Calu3 (cell line): ENCODE measurements around the gene SH3RF3. TPM values are rescaled to one million over a fixed set of nuclear protein-coding genes. Genes with fewer than 3 reads are reported as not detected.

Experiments used
- BruUV-seq: library from RNA; stranded (reverse); fragments of 400-500 nt; replicated peaks from 2 replicates; lab custom pipeline; 2021; lab: Mats Ljungman, UMichigan
- CTCF ChIA-PET: fragments of 300-600 bp; sonication (Branson Sonifier 250); formaldehyde crosslinking; loops from one replicate; lab custom pipeline; 2022; ENCODE audit warnings: antibody characterized with exemption; lab: Charles Lee
- DNase-seq: peaks from one replicate; pipeline ENCODE4 v3.0.0; 2022
- H3K27ac Mint-ChIP-seq: one replicate; pipeline ENCODE4 v1.8.0; 2022; ENCODE audit warnings: mixed read lengths; ENCODE audit not compliant: unreplicated experiment
- H3K27me3 Mint-ChIP-seq: one replicate; pipeline ENCODE4 v1.8.0; 2022; ENCODE audit warnings: mixed read lengths; ENCODE audit not compliant: unreplicated experiment
- H3K36me3 Mint-ChIP-seq: one replicate; pipeline ENCODE4 v1.8.0; 2022; ENCODE audit warnings: mild to moderate bottlenecking, moderate library complexity, mixed read lengths; ENCODE audit not compliant: insufficient read depth, unreplicated experiment
- H3K4me1 Mint-ChIP-seq: one replicate; pipeline ENCODE4 v1.8.0; 2022; ENCODE audit warnings: mild to moderate bottlenecking, low read depth, mixed read lengths; ENCODE audit not compliant: unreplicated experiment
- H3K4me3 Mint-ChIP-seq: one replicate; pipeline ENCODE4 v1.8.0; 2022; ENCODE audit warnings: mild to moderate bottlenecking, low read depth, moderate library complexity, mixed read lengths; ENCODE audit not compliant: unreplicated experiment
- H3K9me3 Mint-ChIP-seq: one replicate; pipeline ENCODE4 v1.8.0; 2022; ENCODE audit warnings: low read depth, mixed read lengths; ENCODE audit not compliant: unreplicated experiment
- intact Hi-C: fragments of 100-400 bp; cut with micrococcal nuclease; formaldehyde crosslinking; loops from one replicate; pipeline ENCODE4 v1.10.0; 2022; ENCODE audit not compliant: unreplicated experiment
- total RNA-seq: library from RNA; stranded (reverse); gene quantifications from 2 replicates; pipeline ENCODE4 v1.2.3, GENCODE V29; 2022
- TF ChIP-seq, protein P1 (sequence below): fragments of 200-600 bp; IDR thresholded peaks from one replicate; pipeline ENCODE4 v1.8.0; 2022; ENCODE audit warnings: antibody characterized with exemption; ENCODE audit not compliant: unreplicated experiment

SH3RF3 gene
- total RNA-seq, 1 experiment from 2014 or later = 0.17 TPM

DNA sequence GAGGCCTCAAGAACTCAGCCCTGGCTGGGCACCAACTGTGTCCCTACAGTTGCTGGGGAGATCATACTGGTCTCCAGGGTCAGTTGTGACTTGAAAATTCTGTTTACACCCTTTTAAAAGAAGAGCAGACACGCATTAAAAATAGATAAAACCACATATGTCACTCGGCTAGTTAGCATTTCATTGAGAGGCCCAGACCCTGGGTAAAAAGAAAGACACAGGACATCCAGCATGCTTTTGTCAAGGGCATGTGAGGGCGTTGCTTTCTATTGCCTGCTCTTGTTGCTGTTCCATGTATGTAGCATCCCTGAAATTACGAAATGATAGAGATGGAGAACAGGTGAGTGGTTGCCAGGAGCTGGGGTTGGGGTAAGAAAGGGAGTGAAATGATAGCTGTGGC is 390.5 kb downstream of the SH3RF3 start:
- no peak overlapping the region for H3K27ac Mint-ChIP-seq
- TF ChIP-seq, protein P1, sequence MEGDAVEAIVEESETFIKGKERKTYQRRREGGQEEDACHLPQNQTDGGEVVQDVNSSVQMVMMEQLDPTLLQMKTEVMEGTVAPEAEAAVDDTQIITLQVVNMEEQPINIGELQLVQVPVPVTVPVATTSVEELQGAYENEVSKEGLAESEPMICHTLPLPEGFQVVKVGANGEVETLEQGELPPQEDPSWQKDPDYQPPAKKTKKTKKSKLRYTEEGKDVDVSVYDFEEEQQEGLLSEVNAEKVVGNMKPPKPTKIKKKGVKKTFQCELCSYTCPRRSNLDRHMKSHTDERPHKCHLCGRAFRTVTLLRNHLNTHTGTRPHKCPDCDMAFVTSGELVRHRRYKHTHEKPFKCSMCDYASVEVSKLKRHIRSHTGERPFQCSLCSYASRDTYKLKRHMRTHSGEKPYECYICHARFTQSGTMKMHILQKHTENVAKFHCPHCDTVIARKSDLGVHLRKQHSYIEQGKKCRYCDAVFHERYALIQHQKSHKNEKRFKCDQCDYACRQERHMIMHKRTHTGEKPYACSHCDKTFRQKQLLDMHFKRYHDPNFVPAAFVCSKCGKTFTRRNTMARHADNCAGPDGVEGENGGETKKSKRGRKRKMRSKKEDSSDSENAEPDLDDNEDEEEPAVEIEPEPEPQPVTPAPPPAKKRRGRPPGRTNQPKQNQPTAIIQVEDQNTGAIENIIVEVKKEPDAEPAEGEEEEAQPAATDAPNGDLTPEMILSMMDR = no peak
- H3K4me1 Mint-ChIP-seq = no peaks in the 10 kb centered on the region
- no peaks in the 10 kb centered on the region for H3K36me3 Mint-ChIP-seq
- no peaks in the 10 kb centered on the region for H3K27me3 Mint-ChIP-seq
- no peaks in the 10 kb centered on the region for H3K9me3 Mint-ChIP-seq
- CTCF ChIA-PET = no interaction called here
- no TSS peak for BruUV-seq
- no peak for DNase-seq
- no peak overlapping the region for H3K4me3 Mint-ChIP-seq
- intact Hi-C loops = no loop called here

DNA sequence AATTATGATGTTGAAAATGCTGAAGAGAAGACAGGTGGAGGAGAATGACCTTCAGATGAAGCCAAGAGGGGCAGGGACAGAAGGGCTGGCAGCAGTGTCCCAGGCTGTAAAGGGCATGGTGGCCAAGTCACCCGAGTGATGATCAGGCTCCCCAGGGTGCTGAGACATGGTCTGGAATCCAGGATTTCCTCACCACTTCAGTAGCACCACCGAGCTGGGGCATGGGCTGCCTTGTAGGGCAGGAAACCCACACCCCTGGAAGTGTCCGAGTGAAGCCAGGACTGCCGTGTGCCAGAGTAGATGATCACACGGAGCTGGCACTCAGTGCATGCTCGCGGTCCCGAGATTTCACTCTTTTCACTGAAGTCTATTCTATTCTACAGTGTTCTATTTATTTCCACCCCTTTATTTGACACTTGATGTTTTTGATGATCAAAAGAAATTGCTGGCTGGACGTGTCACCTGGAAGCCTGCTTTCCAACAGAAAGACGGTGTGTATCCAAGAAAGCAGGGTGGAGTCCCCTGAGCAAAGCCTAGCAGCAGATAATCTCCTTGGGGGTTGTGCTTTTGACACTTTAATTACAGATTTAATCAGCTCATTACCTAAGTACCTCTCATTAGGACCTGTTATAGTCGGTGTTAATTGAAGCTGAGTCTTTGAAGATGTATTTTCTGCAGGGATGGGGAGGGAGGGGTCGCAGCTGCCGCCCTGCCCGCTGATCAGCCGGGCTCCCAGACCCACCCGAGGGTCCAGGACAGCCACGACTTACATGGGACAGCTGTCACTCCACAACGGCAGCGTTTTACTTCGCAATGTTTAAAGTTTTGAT is 392.4 kb downstream of the SH3RF3 start:
- no peak for DNase-seq
- Mint-ChIP-seq H3K4me1 (no peaks in the 10 kb centered on the region), H3K27me3 (no peaks in the 10 kb centered on the region), H3K9me3 (no peaks in the 10 kb centered on the region), H3K36me3 (no peaks in the 10 kb centered on the region), H3K27ac (no peak overlapping the region), H3K4me3 (no peak overlapping the region)
- BruUV-seq = no TSS peak
- CTCF ChIA-PET = interaction anchor here (0.7 to 1.0 kb wide), 2 partner anchors 11 to 701 kb away, joined by 3 to 4 read pairs; no protein-coding TSS in a partner anchor
- intact Hi-C loops = no loop called here
- TF ChIP-seq, protein P1 = no peak

DNA sequence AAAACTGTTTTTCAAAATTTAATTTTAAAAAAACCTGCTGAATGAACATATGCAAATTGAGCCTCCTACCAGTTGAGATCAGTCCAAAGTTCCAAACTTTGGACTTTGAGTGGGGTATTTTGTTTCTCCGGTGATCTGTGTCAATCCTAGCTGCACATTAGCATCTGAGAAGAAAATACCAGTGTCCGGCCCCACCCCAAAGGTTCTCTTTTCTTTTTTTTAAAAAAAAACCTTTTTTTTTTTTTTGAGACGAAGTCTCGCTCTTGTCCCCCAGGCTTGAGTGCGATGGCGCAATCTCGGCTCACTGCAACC is 393.0 kb downstream of the SH3RF3 start:
- no peak overlapping the region for H3K27ac Mint-ChIP-seq
- TF ChIP-seq, protein P1 = no peak
- H3K4me3 Mint-ChIP-seq = no peak overlapping the region
- intact Hi-C loops = no loop called here
- H3K36me3 Mint-ChIP-seq = no peaks in the 10 kb centered on the region
- no peak for DNase-seq
- H3K9me3 Mint-ChIP-seq = no peaks in the 10 kb centered on the region
- BruUV-seq = no TSS peak
- peaks cover 5% of the 10 kb centered on the region for H3K27me3 Mint-ChIP-seq
- CTCF ChIA-PET = no interaction called here
- H3K4me1 Mint-ChIP-seq = no peaks in the 10 kb centered on the region

DNA sequence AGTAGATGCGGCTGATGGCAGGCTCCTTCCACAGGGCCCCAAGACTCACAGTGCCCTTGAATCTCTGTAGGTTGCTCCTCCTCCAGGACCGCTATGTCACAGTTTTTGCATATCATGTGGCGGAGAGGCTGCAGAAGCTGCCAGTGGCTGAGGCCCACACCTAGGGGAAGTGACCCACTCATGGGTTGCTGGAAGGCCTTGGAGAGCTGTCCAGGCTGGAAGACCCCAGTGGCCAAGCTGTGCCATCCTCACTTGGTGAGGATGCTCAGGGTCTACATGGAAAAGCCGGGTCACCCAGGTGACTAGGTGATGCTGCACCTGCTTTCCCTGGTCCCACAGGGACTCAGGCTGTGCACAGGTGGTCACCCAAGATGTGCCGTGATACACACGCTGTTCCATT is 394.1 kb downstream of the SH3RF3 start:
- DNase-seq = no peak
- Mint-ChIP-seq H3K27me3 (peaks cover 16% of the 10 kb centered on the region), H3K36me3 (no peaks in the 10 kb centered on the region), H3K9me3 (no peaks in the 10 kb centered on the region), H3K27ac (no peak overlapping the region), H3K4me1 (no peaks in the 10 kb centered on the region), H3K4me3 (no peak overlapping the region)
- CTCF ChIA-PET = no interaction called here
- intact Hi-C loops = no loop called here
- TF ChIP-seq, protein P1 = no peak
- BruUV-seq = no TSS peak
